ENCODE results near the gene COMT. TPM values are rescaled to one million over a fixed set of nuclear protein-coding genes. Genes with fewer than 3 reads are reported as not detected.

The COMT gene
- total RNA-seq, 1 donor, result 288 TPM

DNA sequence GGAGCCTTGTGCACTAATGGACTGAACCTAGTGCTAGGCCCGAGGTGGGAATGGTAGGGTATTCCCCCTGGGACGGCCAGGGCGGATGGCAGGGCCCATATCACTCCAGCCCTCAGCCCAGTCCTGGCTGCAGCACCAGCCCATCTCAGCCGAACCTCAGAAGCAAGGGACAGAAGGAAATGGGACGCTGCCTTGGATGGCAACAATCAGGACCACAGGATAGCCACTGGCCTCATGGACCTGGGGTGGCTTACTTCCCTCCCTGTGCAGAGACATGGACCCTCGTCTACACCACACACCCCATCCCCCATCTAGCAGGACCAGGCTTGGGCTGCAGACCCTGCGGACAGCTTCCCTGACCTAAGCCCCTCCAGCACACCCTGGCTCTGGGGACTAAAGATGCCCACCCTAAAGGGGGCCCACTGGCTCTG, 50.9 kb downstream of the COMT start:
- Histone ChIP-seq H2AFZ (ENCODE audit: low read length) (no peak overlapping the region), H3K4me3 (ENCODE audit: insufficient read depth, low read length) (no peak overlapping the region), H3K9me3 (ENCODE audit: low read depth, low read length) (no peaks in the 10 kb centered on the region), H3K4me2 (ENCODE audit: insufficient read depth, low read length) (no peak overlapping the region), H3K4me1 (ENCODE audit: insufficient read depth, low read length) (peaks cover 34% of the 10 kb centered on the region), H4K20me1 (ENCODE audit: insufficient read depth, low read length) (no peaks in the 10 kb centered on the region), H3K79me2 (ENCODE audit: insufficient read depth, low read length) (no peaks in the 10 kb centered on the region), H3K27ac (ENCODE audit: low read depth, low read length) (no peak overlapping the region), H3K27me3 (ENCODE audit: insufficient read depth, low read length) (no peaks in the 10 kb centered on the region), H3K36me3 (ENCODE audit: insufficient read depth, low read length) (no peaks in the 10 kb centered on the region)
- DNase-seq (ENCODE audit: insufficient read length, low spot score, missing footprints), result peak; percentile 71
- TF ChIP-seq, protein P1, sequence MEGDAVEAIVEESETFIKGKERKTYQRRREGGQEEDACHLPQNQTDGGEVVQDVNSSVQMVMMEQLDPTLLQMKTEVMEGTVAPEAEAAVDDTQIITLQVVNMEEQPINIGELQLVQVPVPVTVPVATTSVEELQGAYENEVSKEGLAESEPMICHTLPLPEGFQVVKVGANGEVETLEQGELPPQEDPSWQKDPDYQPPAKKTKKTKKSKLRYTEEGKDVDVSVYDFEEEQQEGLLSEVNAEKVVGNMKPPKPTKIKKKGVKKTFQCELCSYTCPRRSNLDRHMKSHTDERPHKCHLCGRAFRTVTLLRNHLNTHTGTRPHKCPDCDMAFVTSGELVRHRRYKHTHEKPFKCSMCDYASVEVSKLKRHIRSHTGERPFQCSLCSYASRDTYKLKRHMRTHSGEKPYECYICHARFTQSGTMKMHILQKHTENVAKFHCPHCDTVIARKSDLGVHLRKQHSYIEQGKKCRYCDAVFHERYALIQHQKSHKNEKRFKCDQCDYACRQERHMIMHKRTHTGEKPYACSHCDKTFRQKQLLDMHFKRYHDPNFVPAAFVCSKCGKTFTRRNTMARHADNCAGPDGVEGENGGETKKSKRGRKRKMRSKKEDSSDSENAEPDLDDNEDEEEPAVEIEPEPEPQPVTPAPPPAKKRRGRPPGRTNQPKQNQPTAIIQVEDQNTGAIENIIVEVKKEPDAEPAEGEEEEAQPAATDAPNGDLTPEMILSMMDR (IDR thresholded peaks at IDR 0.05; ENCODE audit: extremely low read depth, low read depth, low read length), result no peak

DNA sequence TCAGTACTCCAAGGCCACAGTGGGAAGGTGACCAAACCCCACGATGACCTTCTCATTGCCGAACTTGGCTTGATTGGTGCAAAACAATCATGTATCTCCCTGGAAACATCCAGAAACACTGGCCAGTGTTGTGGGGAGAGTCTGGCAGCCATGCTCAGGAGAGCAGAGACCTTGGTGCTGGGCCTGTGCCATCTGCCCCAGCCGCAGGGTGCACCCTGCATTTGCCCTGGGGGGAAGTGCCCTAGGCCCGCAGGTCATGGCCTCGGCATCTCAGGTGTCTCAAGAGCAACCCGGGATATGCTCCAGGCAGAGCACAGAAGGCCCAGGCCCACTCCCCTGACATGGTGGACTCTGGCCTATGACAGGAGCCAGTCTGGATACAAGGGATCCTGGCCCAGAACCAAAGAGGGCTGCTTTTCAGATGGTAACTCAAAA, 51.4 kb downstream of the COMT start:
- Histone ChIP-seq H3K4me1 (ENCODE audit: insufficient read depth, low read length) (peaks cover 34% of the 10 kb centered on the region), H3K27me3 (ENCODE audit: insufficient read depth, low read length) (no peaks in the 10 kb centered on the region), H3K4me2 (ENCODE audit: insufficient read depth, low read length) (no peak overlapping the region), H3K4me3 (ENCODE audit: insufficient read depth, low read length) (no peak overlapping the region), H3K9me3 (ENCODE audit: low read depth, low read length) (no peaks in the 10 kb centered on the region), H3K79me2 (ENCODE audit: insufficient read depth, low read length) (no peaks in the 10 kb centered on the region), H3K36me3 (ENCODE audit: insufficient read depth, low read length) (no peaks in the 10 kb centered on the region), H2AFZ (ENCODE audit: low read length) (no peak overlapping the region), H4K20me1 (ENCODE audit: insufficient read depth, low read length) (no peaks in the 10 kb centered on the region), H3K27ac (ENCODE audit: low read depth, low read length) (no peak overlapping the region)
- TF ChIP-seq, protein P1 (IDR thresholded peaks at IDR 0.05; ENCODE audit: extremely low read depth, low read depth, low read length), result no peak
- DNase-seq (ENCODE audit: insufficient read length, low spot score, missing footprints), result peak; percentile 54

DNA sequence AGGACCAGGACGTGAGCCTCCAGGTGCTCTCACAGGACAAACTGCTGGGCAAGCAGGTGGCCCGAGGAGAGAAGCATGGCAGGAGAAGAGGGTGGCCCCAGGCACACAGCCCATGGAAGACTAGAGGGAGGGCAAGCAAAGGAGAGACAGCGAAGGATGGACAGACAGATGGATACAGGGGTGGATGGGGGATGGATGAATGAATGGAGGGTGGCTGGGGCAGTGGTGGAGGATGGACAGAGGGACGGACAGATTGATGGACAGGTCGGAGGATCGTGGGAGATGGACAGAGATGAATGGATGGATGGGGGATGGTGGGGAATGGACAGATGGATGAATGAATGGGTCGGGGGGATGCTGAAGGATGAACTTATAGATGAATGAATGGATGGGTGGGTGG, 52.4 kb downstream of the COMT start:
- Histone ChIP-seq H3K9me3 (ENCODE audit: low read depth, low read length) (no peaks in the 10 kb centered on the region), H3K4me1 (ENCODE audit: insufficient read depth, low read length) (peaks cover 36% of the 10 kb centered on the region), H2AFZ (ENCODE audit: low read length) (no peak overlapping the region), H3K27me3 (ENCODE audit: insufficient read depth, low read length) (no peaks in the 10 kb centered on the region), H3K4me2 (ENCODE audit: insufficient read depth, low read length) (no peak overlapping the region), H3K79me2 (ENCODE audit: insufficient read depth, low read length) (no peaks in the 10 kb centered on the region), H3K4me3 (ENCODE audit: insufficient read depth, low read length) (no peak overlapping the region), H4K20me1 (ENCODE audit: insufficient read depth, low read length) (no peaks in the 10 kb centered on the region), H3K27ac (ENCODE audit: low read depth, low read length) (no peak overlapping the region), H3K36me3 (ENCODE audit: insufficient read depth, low read length) (no peaks in the 10 kb centered on the region)
- TF ChIP-seq, protein P1 (IDR thresholded peaks at IDR 0.05; ENCODE audit: extremely low read depth, low read depth, low read length), result no peak
- DNase-seq (ENCODE audit: insufficient read length, low spot score, missing footprints), result no peak

DNA sequence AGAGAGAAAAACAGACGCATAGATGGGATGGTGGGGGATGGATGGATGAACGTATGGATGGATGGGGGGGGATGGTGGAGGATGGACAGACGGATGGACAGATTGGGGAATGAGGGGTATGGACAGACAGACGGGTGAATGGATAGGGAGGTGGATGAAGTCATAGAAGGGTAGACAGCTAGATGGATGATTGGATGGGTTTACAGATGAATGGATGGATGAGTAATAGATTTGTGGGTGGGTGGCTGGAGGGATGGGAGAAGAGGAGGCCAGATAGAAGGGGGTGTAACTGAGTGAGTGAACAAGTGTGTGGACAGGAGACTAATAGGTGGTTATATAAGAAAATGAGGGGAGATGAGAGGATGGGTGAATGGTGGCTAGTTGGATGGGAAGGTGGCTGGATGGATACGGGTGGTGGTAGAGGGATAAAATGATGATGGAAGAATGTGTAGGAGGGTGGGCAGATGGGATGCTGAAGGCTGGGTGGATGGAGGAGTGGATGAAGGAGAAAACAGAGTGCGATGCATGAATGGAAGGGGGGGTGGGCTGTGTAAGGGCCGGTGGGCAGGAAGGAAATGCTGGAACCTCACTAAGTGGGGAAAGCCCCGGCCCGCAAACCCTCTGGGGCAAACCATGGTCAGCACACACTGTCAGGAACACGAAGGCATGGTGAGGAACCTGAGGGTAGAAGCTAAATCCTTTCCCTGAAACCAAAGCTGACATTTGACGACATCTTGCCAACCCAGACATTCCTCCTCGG, 53.5 kb downstream of the COMT start:
- Histone ChIP-seq H3K4me3 (ENCODE audit: insufficient read depth, low read length) (peak overlapping the region; percentile 38), H3K79me2 (ENCODE audit: insufficient read depth, low read length) (no peaks in the 10 kb centered on the region), H3K4me1 (ENCODE audit: insufficient read depth, low read length) (peaks cover 37% of the 10 kb centered on the region), H4K20me1 (ENCODE audit: insufficient read depth, low read length) (no peaks in the 10 kb centered on the region), H3K27me3 (ENCODE audit: insufficient read depth, low read length) (no peaks in the 10 kb centered on the region), H3K4me2 (ENCODE audit: insufficient read depth, low read length) (peak overlapping the region; percentile 70), H3K36me3 (ENCODE audit: insufficient read depth, low read length) (no peaks in the 10 kb centered on the region), H2AFZ (ENCODE audit: low read length) (peak overlapping the region; percentile 68), H3K27ac (ENCODE audit: low read depth, low read length) (peak overlapping the region; percentile 63), H3K9me3 (ENCODE audit: low read depth, low read length) (no peaks in the 10 kb centered on the region)
- TF ChIP-seq, protein P1 (IDR thresholded peaks at IDR 0.05; ENCODE audit: extremely low read depth, low read depth, low read length), result no peak
- peak; percentile 96 for DNase-seq (ENCODE audit: insufficient read length, low spot score, missing footprints)

Measured in osteoblast (primary cell).